ENCODE results near the gene ECE1. TPM values are rescaled to one million over a fixed set of nuclear protein-coding genes. Genes with fewer than 3 reads are reported as not detected.

Gene ECE1
- total and polyA plus RNA-seq, 2 donors (not counting 3 experiments of a cell fraction or from before 2014, with no cell fraction given), result 437 to 562 TPM

- peak; percentile 56 for DNase-seq (ENCODE audit: low read depth, low spot score)
- CTCF ChIA-PET, result interaction anchor here (1.0 to 2.3 kb wide), 9 partner anchors 10 to 58 kb away, joined by 3 to 22 read pairs (median 6); no protein-coding TSS in a partner anchor
Measured at GRCh38 chr1:21313203-21313885, 23.1 kb upstream of the ECE1 start.

More at GRCh38 chr1:21313203-21313885, 23.1 kb upstream of the ECE1 start:
- POLR2A ChIA-PET, result interaction anchor here (0.6 to 1.0 kb wide), 2 partner anchors 10 to 12 kb away, joined by 5 to 11 read pairs; no protein-coding TSS in a partner anchor
- no peak overlapping the region for H3K4me3 ChIP-seq (replicated peaks in 1 of 3; ENCODE audit: insufficient read depth in 1 of 3, low read depth in 1 of 3, low read length in 3 of 3)
- intact Hi-C loops (cut with micrococcal nuclease) (loop anchor here (1.0 kb wide), 2 partner anchors 10 to 11 kb away; no protein-coding TSS in a partner anchor), dilution Hi-C loops (cut with MboI; ENCODE audit: extremely low pct_ligation_motif_present, low sequenced_read_pairs) (no loop called here)
- H3K4me2 ChIP-seq (ENCODE audit: insufficient read depth, low read length), result no peak overlapping the region
- H3K9me1 ChIP-seq (replicated peaks; ENCODE audit: control insufficient read depth, extremely low read depth, insufficient read depth, low read length), result no peaks in the 10 kb centered on the region
- H4K20me1 ChIP-seq (replicated peaks; ENCODE audit: control insufficient read depth, extremely low read depth, insufficient read depth, low read length), result no peaks in the 10 kb centered on the region
- no peaks in the 10 kb centered on the region for H3K27me3 ChIP-seq (ENCODE audit: control insufficient read depth in 2 of 2, insufficient read depth in 2 of 2, low read length in 2 of 2)
- H2AFZ ChIP-seq (ENCODE audit: low read depth, low read length), result no peak overlapping the region
- no peaks in the 10 kb centered on the region for H3K9me3 ChIP-seq (replicated peaks; ENCODE audit: control insufficient read depth, insufficient read depth, low read length)
- FAIRE-seq, result peak; percentile 89
- H3K79me2 ChIP-seq (ENCODE audit: control insufficient read depth, insufficient read depth, low read length), result peaks cover 68% of the 10 kb centered on the region
- no peak overlapping the region for H3K9ac ChIP-seq (replicated peaks; ENCODE audit: extremely low read depth, insufficient read depth, low read length)
- no TSS peak for BruUV-seq (replicated peaks)
- no peaks in the 10 kb centered on the region for H3K36me3 ChIP-seq (ENCODE audit: control insufficient read depth in 2 of 2, extremely low read depth in 1 of 2, insufficient read depth in 2 of 2, low read length in 2 of 2)
- H3K4me1 ChIP-seq (ENCODE audit: control insufficient read depth, extremely low read depth, insufficient read depth, low read length), result peaks cover 28% of the 10 kb centered on the region
- TF ChIP-seq, protein P1, sequence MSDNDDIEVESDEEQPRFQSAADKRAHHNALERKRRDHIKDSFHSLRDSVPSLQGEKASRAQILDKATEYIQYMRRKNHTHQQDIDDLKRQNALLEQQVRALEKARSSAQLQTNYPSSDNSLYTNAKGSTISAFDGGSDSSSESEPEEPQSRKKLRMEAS (IDR thresholded peaks at IDR 0.05; ENCODE audit: insufficient read depth, insufficient read length), result no peak
- TF ChIP-seq POLR2A (IDR thresholded peaks at IDR 0.05; ENCODE audit: low read depth, low read length) (no peak), POLR2AphosphoS5 (IDR thresholded peaks at IDR 0.05; ENCODE audit: insufficient read depth, low read depth, low read length) (no peak), MYC (IDR thresholded peaks at IDR 0.05; ENCODE audit: low read depth, low read length) (no peak), JUN (IDR thresholded peaks at IDR 0.05; ENCODE audit: borderline replicate concordance, insufficient read depth, insufficient read length, low read depth) (no peak), EZH2 (IDR thresholded peaks at IDR 0.05; ENCODE audit: borderline replicate concordance, low read depth, low read length, severe bottlenecking) (no peak), FOS (IDR thresholded peaks at IDR 0.05; ENCODE audit: borderline replicate concordance, insufficient read depth, low read length) (no peak), GATA2 (IDR thresholded peaks at IDR 0.05; ENCODE audit: insufficient read depth, insufficient read length, low read depth, low read length) (no peak)
- TF ChIP-seq, protein P2, sequence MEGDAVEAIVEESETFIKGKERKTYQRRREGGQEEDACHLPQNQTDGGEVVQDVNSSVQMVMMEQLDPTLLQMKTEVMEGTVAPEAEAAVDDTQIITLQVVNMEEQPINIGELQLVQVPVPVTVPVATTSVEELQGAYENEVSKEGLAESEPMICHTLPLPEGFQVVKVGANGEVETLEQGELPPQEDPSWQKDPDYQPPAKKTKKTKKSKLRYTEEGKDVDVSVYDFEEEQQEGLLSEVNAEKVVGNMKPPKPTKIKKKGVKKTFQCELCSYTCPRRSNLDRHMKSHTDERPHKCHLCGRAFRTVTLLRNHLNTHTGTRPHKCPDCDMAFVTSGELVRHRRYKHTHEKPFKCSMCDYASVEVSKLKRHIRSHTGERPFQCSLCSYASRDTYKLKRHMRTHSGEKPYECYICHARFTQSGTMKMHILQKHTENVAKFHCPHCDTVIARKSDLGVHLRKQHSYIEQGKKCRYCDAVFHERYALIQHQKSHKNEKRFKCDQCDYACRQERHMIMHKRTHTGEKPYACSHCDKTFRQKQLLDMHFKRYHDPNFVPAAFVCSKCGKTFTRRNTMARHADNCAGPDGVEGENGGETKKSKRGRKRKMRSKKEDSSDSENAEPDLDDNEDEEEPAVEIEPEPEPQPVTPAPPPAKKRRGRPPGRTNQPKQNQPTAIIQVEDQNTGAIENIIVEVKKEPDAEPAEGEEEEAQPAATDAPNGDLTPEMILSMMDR (IDR thresholded peaks at IDR 0.05; ENCODE audit: extremely low read depth in 1 of 2, insufficient read depth in 1 of 2, low read depth in 1 of 2, low read length in 2 of 2), result no peak
- H3K27ac ChIP-seq (ENCODE audit: insufficient read depth, low read depth, low read length), result no peak overlapping the region
